Neutrophil (primary cell): ENCODE data around the gene GOLGA8R.
"Not testable (repeated sequence)": the region's sequence is repeated elsewhere in the genome, so short reads cannot be mapped to it uniquely, and the experiment has no call there.

Source experiments
- H3K27ac ChIP-seq: fragments of 200-600 bp; sonication (generic); 2 replicates; pipeline ENCODE4 v1.5.1; 2016; ENCODE audit warnings: mild to moderate bottlenecking, moderate library complexity
- H3K27me3 ChIP-seq: fragments of 200-600 bp; sonication (generic); 2 replicates; pipeline ENCODE4 v1.6.0; 2016; ENCODE audit warnings: mild to moderate bottlenecking
- H3K36me3 ChIP-seq: fragments of 200-600 bp; sonication (generic); 2 replicates; pipeline ENCODE4 v1.5.1; 2017
- H3K4me1 ChIP-seq, 2 experiments: fragments of 200-600 bp in 1 of 2; sonication (generic) in 1 of 2; 1 replicate in 1 of 2; 2 replicates in 1 of 2; pipeline versions ENCODE4 v1.5.1 to v1.6.1; 2013 to 2016; ENCODE audit warnings: low read depth in 1 of 2, low read length in 1 of 2, mild to moderate bottlenecking in 1 of 2, moderate library complexity in 1 of 2; ENCODE audit not compliant: control insufficient read depth in 1 of 2, insufficient read depth in 1 of 2
- H3K4me3 ChIP-seq, 2 experiments: fragments of 200-600 bp in 1 of 2; sonication (generic) in 1 of 2; 1 replicate in 1 of 2; 2 replicates in 1 of 2; pipeline ENCODE4 v1.5.1; 2013 to 2016; ENCODE audit warnings: low read depth in 1 of 2, low read length in 1 of 2, mild to moderate bottlenecking in 1 of 2, moderate library complexity in 1 of 2
- H3K9me3 ChIP-seq: fragments of 200-600 bp; sonication (generic); 2 replicates; pipeline ENCODE4 v1.5.1; 2016
- TF ChIP-seq, protein P1 (sequence below): fragments of 200-600 bp; sonication (generic); IDR thresholded peaks from 2 replicates; pipeline ENCODE4 v1.5.1; 2016; ENCODE audit warnings: antibody characterized with exemption

GOLGA8R gene, protein sequence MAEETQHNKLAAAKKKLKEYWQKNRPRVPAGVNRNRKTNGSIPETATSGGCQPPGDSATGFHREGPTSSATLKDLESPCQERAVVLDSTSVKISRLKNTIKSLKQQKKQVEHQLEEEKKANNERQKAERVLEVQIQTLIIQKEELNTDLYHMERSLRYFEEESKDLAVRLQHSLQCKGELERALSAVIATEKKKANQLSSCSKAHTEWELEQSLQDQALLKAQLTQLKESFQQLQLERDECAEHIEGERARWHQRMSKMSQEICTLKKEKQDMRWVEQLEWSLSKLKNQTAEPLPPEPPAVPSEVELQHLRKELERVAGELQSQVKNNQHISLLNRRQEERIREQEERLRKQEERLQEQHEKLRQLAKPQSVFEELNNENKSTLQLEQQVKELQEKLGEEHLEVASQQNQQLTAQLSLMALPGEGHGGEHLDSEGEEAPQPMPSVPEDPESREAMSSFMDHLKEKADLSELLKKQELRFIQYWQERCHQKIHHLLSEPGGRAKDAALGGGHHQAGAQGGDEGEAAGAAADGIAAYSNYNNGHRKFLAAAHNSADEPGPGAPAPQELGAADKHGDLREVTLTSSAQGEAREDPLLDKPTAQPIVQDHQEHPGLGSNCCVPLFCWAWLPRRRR

DNA sequence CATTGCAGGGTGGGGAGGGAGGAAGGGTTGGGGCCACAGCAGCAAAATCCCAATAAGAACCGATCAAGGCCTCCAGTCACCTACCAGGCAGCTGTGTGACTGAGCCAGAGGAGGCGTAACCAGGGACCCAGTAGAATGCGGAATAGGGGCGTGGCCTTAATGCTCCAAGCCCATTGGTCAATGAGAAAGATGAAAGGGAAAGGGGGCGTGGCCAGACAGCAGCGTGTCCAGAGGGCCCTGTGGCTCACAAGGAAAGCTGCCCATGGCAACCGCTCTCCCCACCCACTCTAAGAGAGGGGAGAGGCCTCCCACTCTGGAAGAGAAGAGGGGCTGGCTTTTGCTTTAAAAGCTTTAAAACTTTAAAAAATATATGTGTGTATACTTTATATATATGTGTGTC, at the start of gene GOLGA8R:
Gene GOLGA8R, minus strand, starts transcription at position 101 of the 400 bp plus-strand sequence. Its CDS starts 98 bp downstream, at position 3.
- not testable (repeated sequence) for H3K4me3 ChIP-seq, H3K36me3 ChIP-seq, H3K27me3 ChIP-seq, H3K27ac ChIP-seq, H3K9me3 ChIP-seq, H3K4me1 ChIP-seq

DNA sequence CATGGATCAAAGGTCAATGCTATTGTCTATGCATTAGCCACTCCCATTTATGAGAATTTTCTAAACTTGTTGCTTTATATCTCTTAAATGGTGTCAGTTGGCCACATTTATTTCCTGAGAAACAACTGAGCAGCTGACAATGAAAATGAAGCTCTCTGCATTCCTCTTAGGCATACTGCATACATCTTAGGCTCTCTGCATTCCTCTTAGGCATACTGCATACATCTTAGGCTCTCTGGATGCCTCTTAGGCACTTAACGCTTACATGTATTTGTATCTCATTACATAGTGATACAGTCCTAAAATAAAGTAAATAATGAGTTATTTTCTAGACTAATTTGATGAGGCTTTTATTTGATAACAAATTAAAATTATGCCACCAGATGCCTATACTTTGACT, 49.8 kb upstream of the GOLGA8R start:
- H3K36me3 ChIP-seq, H3K4me3 ChIP-seq, H3K4me1 ChIP-seq, H3K9me3 ChIP-seq, H3K27ac ChIP-seq, H3K27me3 ChIP-seq: not testable (repeated sequence)

DNA sequence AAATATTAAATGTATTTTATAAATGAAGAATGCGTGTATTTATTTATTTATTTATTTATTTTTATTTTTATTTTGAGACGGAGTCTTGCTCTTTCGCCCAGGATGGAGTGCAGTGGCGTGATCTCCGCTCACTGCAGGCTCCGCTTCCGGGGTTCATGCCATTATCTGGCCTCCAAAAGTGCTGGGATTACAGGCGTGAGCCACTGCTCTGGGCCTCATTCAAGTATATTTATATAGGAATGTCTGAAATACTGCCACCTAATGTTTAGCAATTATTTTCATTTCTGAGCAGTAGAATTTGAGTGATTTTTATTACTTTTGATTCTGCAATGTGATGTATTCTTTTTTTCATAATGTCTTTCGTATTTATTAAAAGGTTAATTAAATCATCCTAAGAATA, 48.1 kb upstream of the GOLGA8R start:
- H3K4me1 ChIP-seq, H3K27me3 ChIP-seq, H3K27ac ChIP-seq, H3K4me3 ChIP-seq, H3K9me3 ChIP-seq, H3K36me3 ChIP-seq: not testable (repeated sequence)

DNA sequence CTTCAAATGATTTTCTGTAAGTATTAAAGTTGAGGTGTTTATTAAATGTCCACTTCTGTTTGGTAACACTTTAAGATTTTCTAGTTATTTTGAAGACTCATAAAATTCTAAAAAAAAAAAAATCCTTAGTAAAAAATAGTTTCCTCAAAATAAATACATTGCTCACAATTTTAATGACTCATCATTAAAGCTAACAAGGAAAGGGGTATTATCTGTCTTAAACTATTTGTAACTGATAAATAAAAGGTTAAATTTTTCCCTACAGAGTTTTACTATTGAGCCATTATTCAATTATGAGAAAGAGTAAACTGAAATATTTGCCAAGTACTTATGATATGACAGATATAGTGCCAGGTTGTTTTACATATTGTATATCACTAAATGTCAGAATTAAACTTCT, 38.6 kb upstream of the GOLGA8R start:
- not testable (repeated sequence) for H3K27ac ChIP-seq, H3K4me3 ChIP-seq, H3K27me3 ChIP-seq, H3K36me3 ChIP-seq, H3K4me1 ChIP-seq, H3K9me3 ChIP-seq

DNA sequence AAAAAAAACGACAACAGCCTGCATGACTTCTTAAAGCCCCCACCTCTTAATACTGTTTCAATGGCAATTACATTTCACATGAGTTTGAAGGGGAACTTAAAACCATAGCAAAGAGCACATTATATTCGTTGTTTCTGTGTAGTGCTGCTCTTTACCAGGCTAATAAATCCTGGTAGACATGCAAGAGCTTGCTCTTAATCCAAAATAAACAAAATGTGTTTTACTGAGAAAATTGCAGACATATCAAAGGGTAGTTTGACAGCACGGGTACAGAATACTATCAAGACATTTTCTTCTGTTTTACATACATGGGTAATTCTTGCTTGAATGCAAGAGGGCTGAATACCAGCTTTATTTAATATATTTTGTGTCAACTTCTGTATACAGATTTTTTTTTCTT, 24.3 kb upstream of the GOLGA8R start:
- not testable (repeated sequence) for H3K27me3 ChIP-seq, H3K4me1 ChIP-seq, H3K9me3 ChIP-seq, H3K27ac ChIP-seq, H3K36me3 ChIP-seq, H3K4me3 ChIP-seq

DNA sequence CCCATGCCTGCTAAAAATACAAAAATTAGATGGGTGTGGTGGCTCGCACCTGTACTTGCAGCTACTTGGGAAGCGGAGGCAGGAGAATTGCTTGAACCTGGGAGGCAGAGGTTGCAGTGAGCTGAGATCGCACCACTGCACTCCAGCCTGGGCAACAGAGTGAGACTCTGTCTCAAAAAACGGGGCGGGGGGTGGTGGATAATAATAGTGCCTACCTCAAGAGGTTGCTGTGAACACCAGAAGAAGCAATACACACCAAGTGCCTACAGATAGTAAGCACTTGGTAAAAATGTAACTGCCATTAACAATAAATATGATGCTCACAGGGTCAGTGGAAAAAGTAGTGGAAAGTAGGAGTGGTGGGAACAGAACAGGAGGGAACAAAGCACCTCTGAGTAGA, 21.8 kb upstream of the GOLGA8R start:
- H3K27me3 ChIP-seq, H3K9me3 ChIP-seq, H3K4me3 ChIP-seq, H3K36me3 ChIP-seq, H3K27ac ChIP-seq, H3K4me1 ChIP-seq: not testable (repeated sequence)

DNA sequence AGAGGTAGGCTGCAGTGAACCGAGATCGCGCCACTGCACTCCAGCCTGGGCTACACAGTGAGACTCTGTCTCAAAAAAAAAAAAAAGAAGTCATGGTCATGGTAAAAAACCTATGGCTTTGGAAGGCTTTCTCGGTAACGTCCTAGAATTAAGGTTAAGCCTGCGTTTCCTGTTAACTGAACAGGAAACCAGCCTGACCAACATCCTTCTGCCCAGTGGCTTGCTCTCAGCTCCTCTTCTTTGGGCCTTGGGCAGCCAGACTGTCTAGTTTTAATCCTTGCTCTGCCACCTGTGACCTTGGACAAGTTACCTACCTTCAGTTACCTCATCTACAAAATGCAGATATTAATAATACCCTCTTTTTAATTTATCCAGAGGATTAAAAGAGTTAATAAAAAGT, 6.7 kb upstream of the GOLGA8R start:
- not testable (repeated sequence) for H3K9me3 ChIP-seq, H3K4me1 ChIP-seq, H3K36me3 ChIP-seq, H3K4me3 ChIP-seq, H3K27ac ChIP-seq, H3K27me3 ChIP-seq

DNA sequence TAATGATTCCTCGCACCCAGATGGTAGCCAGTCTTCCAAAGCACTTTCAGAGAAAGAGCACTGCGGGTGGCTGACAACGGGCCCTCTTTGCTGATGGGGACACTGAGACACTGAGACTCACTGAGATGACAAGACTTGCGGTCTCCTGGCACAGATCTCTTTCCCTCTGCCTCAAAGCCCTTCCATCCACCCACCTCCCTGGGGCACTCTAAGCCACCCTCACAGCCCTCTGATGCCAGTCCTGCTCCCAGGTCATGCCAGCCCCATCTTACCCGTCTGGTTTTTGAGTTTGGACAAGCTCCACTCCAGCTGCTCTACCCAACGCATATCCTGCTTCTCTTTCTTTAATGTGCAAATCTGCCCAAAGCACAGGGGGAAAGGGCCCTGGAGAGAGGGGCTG, 6.4 kb downstream of the GOLGA8R start:
- H3K4me3 ChIP-seq, H3K27ac ChIP-seq, H3K36me3 ChIP-seq, H3K4me1 ChIP-seq, H3K9me3 ChIP-seq, H3K27me3 ChIP-seq: not testable (repeated sequence)

DNA sequence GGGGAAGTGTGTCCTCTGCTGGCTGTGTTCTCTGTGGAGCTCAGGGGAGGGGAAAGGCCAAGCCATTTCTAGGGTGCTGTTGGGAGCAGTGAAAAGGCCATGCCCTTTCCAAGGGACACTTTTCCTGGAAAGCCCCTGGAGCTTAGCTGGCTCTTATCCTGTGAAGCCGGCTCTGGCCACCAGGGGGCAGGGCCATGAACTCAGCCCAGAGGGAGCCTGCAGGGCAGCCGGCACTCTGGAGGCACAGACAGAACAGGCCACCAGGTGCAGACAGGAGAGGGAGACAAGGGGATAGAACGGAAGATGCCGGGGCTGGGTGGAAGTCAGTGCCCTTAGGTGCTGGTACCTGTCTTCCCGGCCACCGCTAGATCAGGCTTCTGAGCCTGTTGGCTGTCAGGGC, 15.1 kb downstream of the GOLGA8R start:
- TF ChIP-seq, protein P1, sequence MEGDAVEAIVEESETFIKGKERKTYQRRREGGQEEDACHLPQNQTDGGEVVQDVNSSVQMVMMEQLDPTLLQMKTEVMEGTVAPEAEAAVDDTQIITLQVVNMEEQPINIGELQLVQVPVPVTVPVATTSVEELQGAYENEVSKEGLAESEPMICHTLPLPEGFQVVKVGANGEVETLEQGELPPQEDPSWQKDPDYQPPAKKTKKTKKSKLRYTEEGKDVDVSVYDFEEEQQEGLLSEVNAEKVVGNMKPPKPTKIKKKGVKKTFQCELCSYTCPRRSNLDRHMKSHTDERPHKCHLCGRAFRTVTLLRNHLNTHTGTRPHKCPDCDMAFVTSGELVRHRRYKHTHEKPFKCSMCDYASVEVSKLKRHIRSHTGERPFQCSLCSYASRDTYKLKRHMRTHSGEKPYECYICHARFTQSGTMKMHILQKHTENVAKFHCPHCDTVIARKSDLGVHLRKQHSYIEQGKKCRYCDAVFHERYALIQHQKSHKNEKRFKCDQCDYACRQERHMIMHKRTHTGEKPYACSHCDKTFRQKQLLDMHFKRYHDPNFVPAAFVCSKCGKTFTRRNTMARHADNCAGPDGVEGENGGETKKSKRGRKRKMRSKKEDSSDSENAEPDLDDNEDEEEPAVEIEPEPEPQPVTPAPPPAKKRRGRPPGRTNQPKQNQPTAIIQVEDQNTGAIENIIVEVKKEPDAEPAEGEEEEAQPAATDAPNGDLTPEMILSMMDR, result peak; percentile 50
- not testable (repeated sequence) for H3K27me3 ChIP-seq, H3K4me3 ChIP-seq, H3K9me3 ChIP-seq, H3K4me1 ChIP-seq, H3K27ac ChIP-seq, H3K36me3 ChIP-seq

DNA sequence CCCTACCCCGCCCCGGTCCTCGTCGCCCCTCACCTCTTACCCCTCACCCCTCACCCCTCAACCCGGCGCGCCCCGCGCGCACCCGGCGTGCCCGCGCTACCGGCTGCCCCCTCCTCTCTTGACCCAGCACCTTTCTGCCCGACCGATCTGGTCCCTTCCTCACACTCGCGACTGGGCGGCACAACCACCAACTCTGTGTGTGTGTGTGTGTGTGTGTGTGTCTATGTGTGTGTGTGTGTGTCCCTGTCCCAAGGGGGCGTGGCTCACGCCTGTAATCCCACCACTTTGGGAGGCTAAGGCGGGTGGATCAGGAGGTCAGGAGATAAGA, 20.4 kb downstream of the GOLGA8R start:
- H3K9me3 ChIP-seq, H3K4me3 ChIP-seq, H3K36me3 ChIP-seq, H3K27me3 ChIP-seq, H3K27ac ChIP-seq, H3K4me1 ChIP-seq: not testable (repeated sequence)

DNA sequence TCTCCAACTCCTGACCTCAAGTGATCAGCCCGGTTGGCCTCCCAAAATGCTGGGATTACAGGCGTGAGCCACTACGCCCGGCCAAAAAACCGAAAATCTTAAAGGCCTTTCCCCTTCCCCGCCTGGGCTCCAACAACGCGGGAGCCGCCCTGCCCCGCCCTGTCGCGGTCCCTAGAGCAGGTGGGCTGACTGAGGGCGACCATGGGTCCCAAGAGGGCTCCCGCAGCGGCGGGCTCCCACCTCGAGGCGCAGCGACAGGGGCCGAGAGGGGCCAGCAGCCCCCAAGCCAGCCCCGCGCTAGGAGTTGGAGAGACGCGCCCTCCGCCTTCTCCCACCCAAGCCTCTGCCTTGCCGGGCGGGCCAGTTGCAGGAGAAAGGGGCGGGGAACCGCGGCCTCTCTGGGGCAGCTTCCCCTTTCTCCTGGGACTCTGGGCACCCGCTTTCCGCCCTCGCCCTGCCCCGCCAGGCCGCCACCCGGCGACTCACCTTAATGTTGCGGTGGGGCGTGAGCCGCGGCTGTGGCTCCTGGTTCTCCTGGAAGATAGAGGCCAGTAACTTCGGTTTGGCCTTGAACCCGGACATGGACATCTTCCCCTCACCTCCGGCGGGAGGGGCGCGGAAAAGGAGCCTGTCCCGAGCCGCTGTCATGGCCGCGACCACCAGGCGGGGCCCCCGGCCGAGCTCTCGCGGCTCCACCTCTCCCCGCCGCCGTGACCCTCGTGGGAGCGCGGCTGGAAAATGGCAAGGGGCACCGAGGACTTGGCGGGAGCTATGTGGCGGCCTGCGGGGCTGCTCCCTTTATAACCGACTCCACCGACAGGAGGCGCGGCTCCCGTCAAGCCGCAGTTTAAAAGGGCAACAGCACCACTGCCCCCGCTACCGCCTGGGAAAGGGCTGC, 21.0 kb downstream of the GOLGA8R start, which contains the start of gene CHRFAM7A:
Gene CHRFAM7A, minus strand, starts transcription at position 775 of the 898 bp plus-strand sequence. CDS start 10,189 bp downstream, outside the sequence.
- not testable (repeated sequence) for H3K4me3 ChIP-seq, H3K27ac ChIP-seq, H3K27me3 ChIP-seq

DNA sequence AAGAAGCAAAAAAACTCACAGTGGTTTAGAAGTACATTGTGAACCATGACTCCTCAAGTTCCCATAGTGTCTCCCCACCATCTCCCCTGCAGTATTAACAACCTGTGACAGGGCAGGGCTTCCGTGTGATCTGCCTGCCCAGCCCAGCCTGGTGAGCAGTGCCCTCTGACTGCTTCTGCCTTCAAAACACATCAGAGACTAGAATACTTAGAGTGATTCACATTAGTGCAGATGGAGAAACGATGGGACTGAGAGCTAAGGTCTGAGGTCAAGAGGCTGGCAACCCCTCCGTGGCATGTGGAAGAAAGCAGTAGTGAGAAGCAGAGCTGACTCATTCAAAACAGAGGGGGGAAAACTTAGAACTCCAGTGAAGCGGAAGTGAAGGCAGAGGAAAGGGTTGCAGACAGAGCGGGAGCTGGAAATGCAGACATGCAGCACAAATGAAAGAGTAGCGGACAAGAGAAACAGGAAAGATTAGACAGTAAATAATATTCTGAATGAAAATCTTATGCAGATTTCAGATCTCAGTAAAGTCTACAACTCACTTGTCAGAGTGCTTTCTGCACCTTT, 27.7 kb downstream of the GOLGA8R start:
- not testable (repeated sequence) for H3K27me3 ChIP-seq, H3K27ac ChIP-seq, H3K36me3 ChIP-seq, H3K4me3 ChIP-seq, H3K4me1 ChIP-seq, H3K9me3 ChIP-seq

More for the DNA sequence above, 21.0 kb downstream of the GOLGA8R start, which contains the start of gene CHRFAM7A:
- H3K9me3 ChIP-seq, H3K36me3 ChIP-seq, H3K4me1 ChIP-seq: not testable (repeated sequence)
